ENCODE results near the gene PASK. TPM values are rescaled to one million over a fixed set of nuclear protein-coding genes. Genes with fewer than 3 reads are reported as not detected.

PASK gene
- polyA plus RNA-seq, 1 donor (not counting 4 experiments of a cell fraction or from before 2014, with no cell fraction given): 4.3 TPM

DNA sequence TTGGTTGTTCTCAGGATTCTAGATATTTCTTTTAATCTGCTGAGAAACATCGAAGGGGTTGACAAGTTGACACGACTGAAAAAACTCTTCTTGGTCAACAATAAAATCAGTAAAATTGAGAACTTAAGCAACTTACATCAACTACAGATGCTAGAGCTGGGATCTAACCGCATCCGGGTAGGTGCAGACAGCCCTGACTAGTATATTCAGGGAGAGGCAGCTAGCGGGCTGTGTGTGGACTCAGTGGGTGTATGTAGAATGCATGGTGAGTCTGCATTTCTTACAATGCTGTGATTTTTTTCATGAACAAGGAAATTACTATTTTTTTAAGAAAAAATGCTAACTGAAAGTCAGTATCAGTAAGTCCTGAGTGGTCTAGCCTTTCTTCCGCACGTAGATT is 11.0 kb upstream of the PASK start:
- TF ChIP-seq, protein P1, sequence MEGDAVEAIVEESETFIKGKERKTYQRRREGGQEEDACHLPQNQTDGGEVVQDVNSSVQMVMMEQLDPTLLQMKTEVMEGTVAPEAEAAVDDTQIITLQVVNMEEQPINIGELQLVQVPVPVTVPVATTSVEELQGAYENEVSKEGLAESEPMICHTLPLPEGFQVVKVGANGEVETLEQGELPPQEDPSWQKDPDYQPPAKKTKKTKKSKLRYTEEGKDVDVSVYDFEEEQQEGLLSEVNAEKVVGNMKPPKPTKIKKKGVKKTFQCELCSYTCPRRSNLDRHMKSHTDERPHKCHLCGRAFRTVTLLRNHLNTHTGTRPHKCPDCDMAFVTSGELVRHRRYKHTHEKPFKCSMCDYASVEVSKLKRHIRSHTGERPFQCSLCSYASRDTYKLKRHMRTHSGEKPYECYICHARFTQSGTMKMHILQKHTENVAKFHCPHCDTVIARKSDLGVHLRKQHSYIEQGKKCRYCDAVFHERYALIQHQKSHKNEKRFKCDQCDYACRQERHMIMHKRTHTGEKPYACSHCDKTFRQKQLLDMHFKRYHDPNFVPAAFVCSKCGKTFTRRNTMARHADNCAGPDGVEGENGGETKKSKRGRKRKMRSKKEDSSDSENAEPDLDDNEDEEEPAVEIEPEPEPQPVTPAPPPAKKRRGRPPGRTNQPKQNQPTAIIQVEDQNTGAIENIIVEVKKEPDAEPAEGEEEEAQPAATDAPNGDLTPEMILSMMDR (optimal IDR thresholded peaks at IDR 0.05 in 1 of 3, IDR thresholded peaks at IDR 0.05 in 1 of 3, conservative IDR thresholded peaks at IDR 0.05 in 1 of 3; ENCODE audit: extremely low read depth in 1 of 3, insufficient read depth in 2 of 3, low read length in 3 of 3): no peak
- no peak for TF ChIP-seq EZH2 (IDR thresholded peaks at IDR 0.05; ENCODE audit: low read length)
- no peak for FAIRE-seq
- no peaks in the 10 kb centered on the region for H3K9me1 ChIP-seq (ENCODE audit: control insufficient read depth, extremely low read depth, insufficient read depth, low read length)
- H3K4me3 ChIP-seq (ENCODE audit: control insufficient read depth in 2 of 3, extremely low read depth in 1 of 3, insufficient read depth in 2 of 3, low read depth in 1 of 3, low read length in 3 of 3): no peak overlapping the region
- peaks cover 35% of the 10 kb centered on the region in 2 experiments for H3K36me3 ChIP-seq (ENCODE audit: control insufficient read depth in 2 of 2, extremely low read depth in 1 of 2, insufficient read depth in 2 of 2, low read length in 2 of 2)
- no peaks in the 10 kb centered on the region for H3K9me3 ChIP-seq (ENCODE audit: control insufficient read depth, low read depth, low read length)
- no peaks in the 10 kb centered on the region for H3K4me1 ChIP-seq (ENCODE audit: control insufficient read depth, extremely low read depth, insufficient read depth, low read length)
- H3K9ac ChIP-seq (ENCODE audit: control insufficient read depth, extremely low read depth, insufficient read depth, low read length): no peak overlapping the region
- no peaks in the 10 kb centered on the region for H3K79me2 ChIP-seq (ENCODE audit: control insufficient read depth, insufficient read depth, low read length)
- no peaks in the 10 kb centered on the region for H3K27me3 ChIP-seq (ENCODE audit: control insufficient read depth, extremely low read depth, insufficient read depth, low read length)
- no peak overlapping the region for H2AFZ ChIP-seq (ENCODE audit: control insufficient read depth, low read length)
- H4K20me1 ChIP-seq (ENCODE audit: control insufficient read depth, extremely low read depth, insufficient read depth, low read length): peaks cover 3% of the 10 kb centered on the region
- H3K27ac ChIP-seq (ENCODE audit: control insufficient read depth, insufficient read depth, low read length): no peak overlapping the region
- H3K4me2 ChIP-seq (ENCODE audit: control insufficient read depth, extremely low read depth, insufficient read depth, low read depth, low read length): no peak overlapping the region
- no peak for DNase-seq (ENCODE audit: low read depth, low spot score)
- dilution Hi-C loops (cut with MboI; ENCODE audit: extremely low pct_ligation_motif_present, low sequenced_read_pairs): no loop called here

DNA sequence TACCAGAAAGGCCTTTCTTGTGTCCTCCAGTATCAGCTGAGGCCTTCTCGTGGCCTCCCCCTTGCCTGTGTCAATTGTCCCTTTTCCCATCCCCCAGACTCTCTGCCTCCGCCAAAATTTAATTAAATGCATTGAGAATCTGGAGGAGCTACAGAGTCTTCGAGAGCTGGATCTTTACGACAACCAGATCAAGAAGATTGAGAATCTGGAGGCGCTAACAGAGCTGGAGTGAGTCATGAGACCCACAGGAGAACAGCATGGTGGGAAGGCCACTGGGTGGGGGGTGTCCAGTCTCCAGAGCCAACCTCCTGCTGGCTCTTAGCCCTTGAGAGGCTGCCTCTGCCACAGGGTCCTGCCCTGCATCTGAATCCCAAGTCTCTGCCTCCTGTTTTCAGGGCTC is 9.8 kb upstream of the PASK start:
- TF ChIP-seq, protein P1 (optimal IDR thresholded peaks at IDR 0.05 in 1 of 3, IDR thresholded peaks at IDR 0.05 in 1 of 3, conservative IDR thresholded peaks at IDR 0.05 in 1 of 3; ENCODE audit: extremely low read depth in 1 of 3, insufficient read depth in 2 of 3, low read length in 3 of 3): no peak
- TF ChIP-seq EZH2 (IDR thresholded peaks at IDR 0.05; ENCODE audit: low read length): no peak
- no peaks in the 10 kb centered on the region for H3K79me2 ChIP-seq (ENCODE audit: control insufficient read depth, insufficient read depth, low read length)
- H3K9ac ChIP-seq (ENCODE audit: control insufficient read depth, extremely low read depth, insufficient read depth, low read length): no peak overlapping the region
- no peak overlapping the region for H3K4me2 ChIP-seq (ENCODE audit: control insufficient read depth, extremely low read depth, insufficient read depth, low read depth, low read length)
- H3K27me3 ChIP-seq (ENCODE audit: control insufficient read depth, extremely low read depth, insufficient read depth, low read length): no peaks in the 10 kb centered on the region
- H3K9me3 ChIP-seq (ENCODE audit: control insufficient read depth, low read depth, low read length): no peaks in the 10 kb centered on the region
- DNase-seq (ENCODE audit: low read depth, low spot score) (no peak), FAIRE-seq (no peak)
- H3K4me3 ChIP-seq (ENCODE audit: control insufficient read depth in 2 of 3, extremely low read depth in 1 of 3, insufficient read depth in 2 of 3, low read depth in 1 of 3, low read length in 3 of 3): no peak overlapping the region
- H3K9me1 ChIP-seq (ENCODE audit: control insufficient read depth, extremely low read depth, insufficient read depth, low read length): no peaks in the 10 kb centered on the region
- peaks cover 35 to 36% of the 10 kb centered on the region in 2 experiments for H3K36me3 ChIP-seq (ENCODE audit: control insufficient read depth in 2 of 2, extremely low read depth in 1 of 2, insufficient read depth in 2 of 2, low read length in 2 of 2)
- no peaks in the 10 kb centered on the region for H3K4me1 ChIP-seq (ENCODE audit: control insufficient read depth, extremely low read depth, insufficient read depth, low read length)
- no peak overlapping the region for H2AFZ ChIP-seq (ENCODE audit: control insufficient read depth, low read length)
- no peak overlapping the region for H3K27ac ChIP-seq (ENCODE audit: control insufficient read depth, insufficient read depth, low read length)
- dilution Hi-C loops (cut with MboI; ENCODE audit: extremely low pct_ligation_motif_present, low sequenced_read_pairs): no loop called here
- peaks cover 3% of the 10 kb centered on the region for H4K20me1 ChIP-seq (ENCODE audit: control insufficient read depth, extremely low read depth, insufficient read depth, low read length)
